Neural cell (in vitro differentiated cells): ENCODE results near the gene TBC1D9B. TPM values are rescaled to one million over a fixed set of nuclear protein-coding genes. Genes with fewer than 3 reads are reported as not detected.

ENCODE experiments used
- H2AFZ ChIP-seq: fragments of 200-600, 300-800 bp; sonication (generic), shearing (Covaris generic); 2 replicates; pipeline ENCODE4 v1.6.0; 2014; ENCODE audit warnings: low read depth, mild to moderate bottlenecking, antibody characterized with exemption, low read length, moderate library complexity
- H3F3A ChIP-seq: fragments of 200-600 bp; shearing (Covaris generic); 2 replicates; pipeline ENCODE4 v1.6.1; 2016; ENCODE audit warnings: mild to moderate bottlenecking, moderate library complexity, mixed read lengths, antibody characterized with exemption, low read length; ENCODE audit not compliant: insufficient read depth, poor library complexity, severe bottlenecking
- H3K27ac ChIP-seq: fragments of 200-600, 300-800 bp; sonication (generic), shearing (Covaris generic); 2 replicates; pipeline ENCODE4 v1.5.1; 2014; ENCODE audit warnings: mild to moderate bottlenecking, low read length, moderate library complexity
- H3K27me3 ChIP-seq: fragments of 300-800, 200-600 bp; sonication (generic), shearing (Covaris generic); 2 replicates; pipeline ENCODE4 v1.6.0; 2014; ENCODE audit warnings: mild to moderate bottlenecking, low read depth, low read length, moderate library complexity; ENCODE audit not compliant: insufficient read depth
- H3K36me3 ChIP-seq: fragments of 300-800, 200-600 bp; sonication (generic), shearing (Covaris generic); 2 replicates; pipeline ENCODE4 v1.5.1; 2014; ENCODE audit warnings: mild to moderate bottlenecking, antibody characterized with exemption, low read length, moderate library complexity; ENCODE audit not compliant: insufficient read depth
- H3K4me2 ChIP-seq: fragments of 300-800, 200-600 bp; sonication (generic), shearing (Covaris generic); 2 replicates; pipeline ENCODE4 v1.6.0; 2014; ENCODE audit warnings: mild to moderate bottlenecking, low read length
- H3K4me3 ChIP-seq: fragments of 300-800, 200-600 bp; sonication (generic), shearing (Covaris generic); 2 replicates; pipeline ENCODE4 v1.5.1; 2014; ENCODE audit warnings: mild to moderate bottlenecking, low read length, moderate library complexity
- H3K79me2 ChIP-seq: fragments of 200-600 bp; shearing (Covaris generic); replicated peaks from 2 replicates; pipeline ENCODE4 v1.6.0; 2014; ENCODE audit warnings: mild to moderate bottlenecking, low read length, moderate library complexity; ENCODE audit not compliant: insufficient read depth
- H3K9ac ChIP-seq: fragments of 300-800, 200-600 bp; sonication (generic), shearing (Covaris generic); 2 replicates; pipeline ENCODE4 v1.6.1; 2016; ENCODE audit warnings: mild to moderate bottlenecking, low read length, mixed read lengths
- H3K9me2 ChIP-seq: fragments of 200-600 bp; shearing (Covaris generic); 2 replicates; pipeline ENCODE4 v1.6.1; 2016; ENCODE audit warnings: mild to moderate bottlenecking, low read length, mixed read lengths; ENCODE audit not compliant: insufficient read depth
- H3K9me3 ChIP-seq: fragments of 200-600, 300-800 bp; sonication (generic), shearing (Covaris generic); 2 replicates; pipeline ENCODE4 v1.6.1; 2016; ENCODE audit warnings: mild to moderate bottlenecking, mixed run types, low read length, moderate library complexity, mixed read lengths
- H4K20me1 ChIP-seq: fragments of 200-600 bp; shearing (Covaris generic); 2 replicates; pipeline ENCODE4 v1.6.1; 2016; ENCODE audit warnings: mild to moderate bottlenecking, mixed run types; ENCODE audit not compliant: insufficient read depth
- CTCF ChIP-seq: fragments of 450-650 bp; IDR thresholded peaks from 2 replicates; pipeline ENCODE4 v1.5.1; 2014; ENCODE audit warnings: antibody characterized with exemption, mild to moderate bottlenecking, moderate library complexity; ENCODE audit not compliant: poor library complexity, severe bottlenecking
- EP300 ChIP-seq: fragments of 450-650 bp; conservative IDR thresholded peaks from 2 replicates; pipeline ENCODE4 v1.6.1; 2014; ENCODE audit warnings: antibody characterized with exemption, mild to moderate bottlenecking, moderate library complexity; ENCODE audit not compliant: poor library complexity, severe bottlenecking
- EZH2 ChIP-seq: fragments of 200-600, 300-800 bp; shearing (Covaris generic), sonication (generic); IDR thresholded peaks from 2 replicates; pipeline ENCODE4 v1.6.1; 2014; ENCODE audit warnings: antibody characterized with exemption, low read length, borderline replicate concordance, mild to moderate bottlenecking; ENCODE audit not compliant: insufficient read depth, poor library complexity, severe bottlenecking
- MXI1 ChIP-seq: fragments of 450-650 bp; conservative IDR thresholded peaks from 2 replicates; pipeline ENCODE4 v1.6.1; 2014; ENCODE audit warnings: antibody characterized with exemption, mild to moderate bottlenecking; ENCODE audit not compliant: poor library complexity, severe bottlenecking
- POLR2AphosphoS5 ChIP-seq: IDR thresholded peaks from 2 replicates; pipeline ENCODE4 v1.6.1; 2012
- RAD21 ChIP-seq: fragments of 450-650 bp; conservative IDR thresholded peaks from 2 replicates; pipeline ENCODE4 v1.6.1; 2014; ENCODE audit warnings: antibody characterized with exemption, mild to moderate bottlenecking, moderate library complexity
- REST ChIP-seq: IDR thresholded peaks from 2 replicates; pipeline ENCODE4 v1.6.1; 2012; ENCODE audit warnings: borderline replicate concordance
- SMC3 ChIP-seq: fragments of 450-650 bp; conservative IDR thresholded peaks from 2 replicates; pipeline ENCODE4 v1.6.1; 2014; ENCODE audit warnings: antibody characterized with exemption, mild to moderate bottlenecking, moderate library complexity; ENCODE audit not compliant: poor library complexity
- TAF1 ChIP-seq: IDR thresholded peaks from 2 replicates; pipeline ENCODE4 v1.6.1; 2012; ENCODE audit warnings: low read depth
- polyA plus RNA-seq: library from polyadenylated mRNA; depleted of rRNA; stranded (reverse); fragments of >200 nt; gene quantifications from 2 replicates; pipeline ENCODE4 v1.2.3, GENCODE V29; 2014

The TBC1D9B gene
- polyA plus RNA-seq, 1 donor from 2014 or later = 50.7 TPM

- Histone ChIP-seq H2AFZ (no peak overlapping the region), H3K4me2 (no peak overlapping the region), H3F3A (no peaks in the 10 kb centered on the region), H3K9me3 (no peaks in the 10 kb centered on the region), H3K79me2 (no peaks in the 10 kb centered on the region), H3K27me3 (no peaks in the 10 kb centered on the region), H3K4me3 (no peak overlapping the region), H3K27ac (no peak overlapping the region), H3K9ac (no peak overlapping the region), H3K9me2 (no peaks in the 10 kb centered on the region), H4K20me1 (no peaks in the 10 kb centered on the region), H3K36me3 (no peaks in the 10 kb centered on the region)
- no peak for TF ChIP-seq EZH2
- TF ChIP-seq MXI1 = no peak
- no peak for TF ChIP-seq TAF1
- no peak for TF ChIP-seq RAD21
- no peak for TF ChIP-seq REST
- no peak for TF ChIP-seq EP300
- no peak for TF ChIP-seq POLR2AphosphoS5
- TF ChIP-seq SMC3 = no peak
- TF ChIP-seq CTCF = no peak
These were observed 14.4 kb downstream of the TBC1D9B start for GRCh38 chr5:179893076-179893957.

GRCh38 chr5:179892255-179892654 is 15.4 kb downstream of the TBC1D9B start:
- H3K4me2 ChIP-seq = no peak overlapping the region
- no peaks in the 10 kb centered on the region for H4K20me1 ChIP-seq
- no peak overlapping the region for H2AFZ ChIP-seq
- H3K9me2 ChIP-seq = no peaks in the 10 kb centered on the region
- H3K27ac ChIP-seq = no peak overlapping the region
- H3K9me3 ChIP-seq = no peaks in the 10 kb centered on the region
- TF ChIP-seq REST = no peak
- TF ChIP-seq SMC3 = no peak
- TF ChIP-seq TAF1 = no peak
- TF ChIP-seq POLR2AphosphoS5 = no peak
- no peak for TF ChIP-seq EP300
- TF ChIP-seq CTCF = no peak
- no peak for TF ChIP-seq EZH2
- TF ChIP-seq MXI1 = no peak
- TF ChIP-seq RAD21 = no peak
- H3K4me3 ChIP-seq = no peak overlapping the region
- no peak overlapping the region for H3K9ac ChIP-seq
- no peaks in the 10 kb centered on the region for H3F3A ChIP-seq
- H3K36me3 ChIP-seq = no peaks in the 10 kb centered on the region
- no peaks in the 10 kb centered on the region for H3K27me3 ChIP-seq
- no peaks in the 10 kb centered on the region for H3K79me2 ChIP-seq
